HG02852 (cell line): ENCODE measurements around the gene GSTM3.

Experiments used
- ATAC-seq: cut with Tn5 transposase; IDR thresholded peaks from one replicate; pipeline ENCODE4 v1.9.1; 2021; ENCODE audit warnings: mild to moderate bottlenecking, moderate library complexity; ENCODE audit not compliant: unreplicated experiment

Gene GSTM3

DNA sequence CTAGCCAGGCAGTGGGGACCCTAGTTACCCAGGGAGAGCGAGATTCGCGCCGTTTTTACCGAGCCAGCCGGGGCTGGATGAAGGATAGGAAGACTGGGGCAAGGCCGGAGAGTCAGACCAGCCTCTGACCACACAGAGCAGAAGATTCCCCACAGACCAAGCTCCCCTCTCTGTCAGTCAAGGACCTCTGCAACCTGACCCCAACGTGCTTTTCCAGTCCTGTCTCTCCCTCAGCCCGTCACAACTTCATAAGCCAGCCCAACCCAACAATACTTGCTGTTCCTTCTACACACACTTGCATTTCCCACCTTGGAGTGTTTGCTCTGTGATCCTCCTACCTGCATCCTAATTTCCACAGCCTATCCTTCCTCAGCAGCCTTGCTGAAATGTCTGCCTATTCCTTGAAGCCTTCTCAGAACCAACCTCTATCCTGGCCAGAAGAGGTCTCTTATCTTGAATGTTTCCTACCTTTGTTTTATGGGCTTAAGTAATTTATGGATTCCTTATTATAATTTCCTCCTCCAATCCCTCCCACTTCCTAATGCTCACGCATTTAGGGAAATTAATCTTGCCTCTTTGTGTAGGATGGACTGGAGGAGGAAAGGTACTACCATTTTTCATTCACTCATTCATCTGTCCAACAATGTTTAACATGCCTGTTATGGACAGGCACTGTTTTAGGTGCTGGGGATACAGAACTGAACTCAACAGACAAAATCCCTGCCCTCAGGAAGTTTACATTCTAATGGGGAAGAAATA lies at the start of gene GSTM3:
Gene GSTM3, minus strand, starts transcription at position 424 of the 759 bp plus-strand sequence. CDS start 751 bp downstream, outside the sequence.
- ATAC-seq = no peak

DNA sequence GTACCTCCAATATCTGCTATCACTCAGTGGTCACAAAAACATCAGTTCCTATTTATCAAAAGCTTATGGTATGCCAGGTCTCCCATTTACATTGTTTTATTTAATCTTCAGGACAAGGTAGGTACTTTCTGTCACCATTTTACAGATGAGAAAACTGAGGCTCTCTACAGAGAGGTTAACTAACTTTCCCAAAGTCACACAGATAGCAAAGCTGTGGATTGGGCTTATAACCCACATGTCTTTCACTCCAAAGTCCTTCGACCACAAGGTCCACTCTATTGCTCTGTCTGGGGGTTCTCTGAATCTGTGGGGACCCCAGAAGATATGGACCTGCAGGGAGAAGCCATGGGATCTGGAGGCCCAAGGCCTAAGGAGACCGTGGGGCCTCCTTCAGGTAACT lies 49.5 kb upstream of the GSTM3 start:
- ATAC-seq = no peak

DNA sequence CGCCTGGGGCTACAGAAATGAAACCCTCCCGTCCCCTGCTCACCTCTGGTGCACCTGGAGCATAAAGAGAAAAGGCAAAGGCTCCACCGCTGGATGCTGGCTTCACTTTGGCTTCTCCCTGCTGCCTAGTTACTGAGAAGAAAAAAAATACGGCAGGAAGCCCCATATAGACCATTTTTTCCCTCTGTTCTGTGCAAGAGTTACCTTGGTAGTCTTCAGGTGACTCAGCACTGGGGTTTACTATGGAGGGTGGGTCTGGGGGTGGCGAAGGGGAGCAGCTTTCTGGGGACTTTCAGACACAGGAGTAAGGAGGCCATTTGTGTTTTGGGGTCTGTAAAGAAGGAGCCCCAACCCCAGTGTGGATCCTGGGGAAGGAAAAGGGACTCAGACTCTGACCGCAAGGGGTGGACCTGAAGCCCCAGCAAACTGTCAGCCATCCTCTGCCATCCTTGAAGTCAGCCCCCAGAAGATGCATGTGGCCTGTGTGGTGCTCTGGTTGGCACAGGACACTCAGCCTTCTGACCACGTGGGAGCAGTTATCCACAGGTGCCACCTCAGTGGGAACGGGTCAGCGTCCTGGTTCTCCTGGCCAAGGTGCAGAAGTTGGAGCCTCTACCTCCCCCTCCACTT lies 48.8 kb upstream of the GSTM3 start:
- no peak for ATAC-seq

DNA sequence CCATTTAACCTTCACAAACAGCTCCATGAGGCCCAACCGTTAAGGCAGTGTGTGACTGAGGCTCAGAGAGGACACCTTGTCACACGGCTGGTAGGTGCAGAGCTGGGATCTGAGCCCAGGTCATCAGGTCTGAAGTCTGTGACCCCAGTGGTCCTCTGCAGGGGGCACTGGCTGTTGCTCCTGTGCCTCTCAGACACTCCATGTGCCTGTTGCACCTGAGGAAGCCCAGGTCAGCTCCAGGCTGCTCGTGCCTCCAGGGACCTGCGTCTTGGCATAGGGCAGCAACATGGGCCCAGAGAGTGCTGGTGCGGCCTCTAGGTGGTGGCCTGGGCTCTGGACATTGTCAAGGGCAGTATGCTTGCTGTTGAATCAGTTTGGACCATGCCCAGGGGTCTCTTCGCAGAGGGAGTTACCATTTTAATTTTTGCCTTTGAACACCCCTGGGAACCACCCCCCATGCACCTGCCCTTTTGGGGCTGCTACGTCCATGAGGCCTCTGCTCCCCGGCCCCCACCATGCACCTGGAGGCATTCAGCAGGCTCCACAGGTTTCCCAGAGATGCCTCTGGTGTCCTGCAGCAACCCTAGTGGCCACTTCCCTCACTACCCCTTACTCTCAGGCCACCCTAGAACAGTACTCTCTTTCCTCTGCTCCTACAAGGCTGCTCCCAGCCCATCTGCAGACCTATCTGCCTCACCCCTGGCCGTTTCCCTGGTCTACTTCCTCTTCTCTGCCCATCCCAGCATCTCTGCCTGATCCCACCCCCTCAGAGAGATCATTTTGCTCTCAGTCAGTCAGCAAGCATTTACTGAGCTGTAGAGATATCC lies 48.1 kb upstream of the GSTM3 start:
- ATAC-seq = no peak

DNA sequence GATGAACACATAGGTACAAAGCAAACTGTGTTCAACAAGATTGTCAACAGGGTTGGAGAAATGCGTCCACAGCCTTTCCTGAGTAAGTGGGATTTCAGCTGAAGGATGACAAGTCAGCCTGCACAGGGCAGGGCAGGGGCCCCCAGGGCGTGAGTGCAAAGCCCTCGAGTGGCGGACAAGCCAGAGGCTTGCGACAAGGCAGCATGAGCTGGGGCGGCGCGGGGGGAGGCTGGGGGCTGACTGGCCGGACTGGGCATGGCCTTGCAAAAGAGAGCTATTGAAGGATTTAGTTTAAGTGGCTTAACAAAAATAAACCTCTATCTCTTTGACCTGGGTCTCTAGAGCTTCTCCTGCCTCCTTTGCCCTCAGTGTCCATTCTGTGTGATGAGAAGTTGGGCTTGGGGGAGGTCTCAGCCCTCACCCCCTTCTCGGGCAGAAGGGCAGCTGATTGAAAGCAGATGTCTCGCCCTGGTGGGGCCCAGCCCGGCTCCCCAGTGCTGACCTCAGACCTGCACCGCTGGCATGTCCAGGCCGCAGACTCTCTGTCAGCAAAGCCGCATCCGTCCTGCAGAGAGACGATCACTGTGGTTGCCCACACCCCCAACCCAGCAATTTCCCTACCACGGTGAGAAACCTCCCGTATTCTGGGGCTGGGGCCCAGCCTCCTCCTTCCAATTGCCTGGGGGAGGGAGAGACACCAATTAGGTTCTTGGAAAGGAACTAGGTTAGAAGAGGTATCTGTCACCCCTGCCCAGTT lies 47.2 kb upstream of the GSTM3 start:
- no peak for ATAC-seq

DNA sequence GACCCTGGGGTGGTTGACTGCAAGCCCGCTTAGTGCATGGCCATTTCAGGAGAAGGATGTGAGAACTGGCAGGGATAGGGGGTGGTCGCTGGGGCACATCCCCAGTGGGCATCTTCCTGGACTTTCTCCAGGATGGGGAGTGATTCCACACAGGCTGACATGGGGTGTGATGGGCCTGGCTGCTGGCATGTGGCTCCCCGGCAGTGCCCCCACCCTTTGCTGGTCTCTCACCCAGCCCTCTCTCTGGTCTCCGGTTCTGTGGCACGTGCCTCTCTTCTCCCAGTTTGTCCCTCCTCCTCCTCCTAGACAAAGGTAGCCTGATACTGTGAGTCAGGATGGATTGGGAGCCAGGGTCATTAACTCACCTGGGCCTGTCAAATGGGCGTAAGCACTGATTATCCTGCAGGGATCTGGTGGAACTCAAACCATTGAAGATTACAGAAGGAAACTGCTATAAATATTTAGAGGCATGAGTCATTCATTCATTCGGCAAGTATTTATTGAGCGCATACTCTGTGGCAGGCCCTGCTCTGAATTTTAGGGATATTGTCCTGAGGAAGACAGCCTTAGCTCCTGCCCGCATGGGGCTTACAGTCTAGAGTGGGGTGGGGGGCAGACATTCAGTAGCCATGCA lies 46.5 kb upstream of the GSTM3 start:
- no peak for ATAC-seq

DNA sequence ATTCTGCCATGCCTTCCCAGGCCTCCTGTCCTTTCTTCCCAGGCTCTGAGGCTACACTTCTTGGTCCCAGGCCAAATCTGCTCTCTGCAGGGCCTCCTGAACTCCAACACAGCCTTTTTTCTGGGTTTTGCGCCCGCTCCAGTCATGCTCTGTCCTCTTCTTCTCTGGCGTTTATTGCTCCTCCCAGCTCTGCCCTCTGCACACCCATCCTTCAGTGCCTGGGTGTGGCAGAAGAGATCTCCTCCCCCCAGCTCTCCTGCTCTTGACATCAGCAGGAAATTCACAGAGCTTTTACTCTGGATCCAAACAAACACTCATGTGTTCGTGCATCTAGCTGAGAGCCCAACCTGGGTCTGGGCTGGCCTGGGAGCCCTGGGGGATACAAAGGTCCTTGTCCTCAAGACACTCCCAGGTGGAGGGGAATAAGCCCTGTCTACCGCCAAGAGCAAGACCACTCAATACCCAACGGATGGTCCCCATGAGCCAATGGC lies 45.7 kb upstream of the GSTM3 start:
- ATAC-seq = no peak

DNA sequence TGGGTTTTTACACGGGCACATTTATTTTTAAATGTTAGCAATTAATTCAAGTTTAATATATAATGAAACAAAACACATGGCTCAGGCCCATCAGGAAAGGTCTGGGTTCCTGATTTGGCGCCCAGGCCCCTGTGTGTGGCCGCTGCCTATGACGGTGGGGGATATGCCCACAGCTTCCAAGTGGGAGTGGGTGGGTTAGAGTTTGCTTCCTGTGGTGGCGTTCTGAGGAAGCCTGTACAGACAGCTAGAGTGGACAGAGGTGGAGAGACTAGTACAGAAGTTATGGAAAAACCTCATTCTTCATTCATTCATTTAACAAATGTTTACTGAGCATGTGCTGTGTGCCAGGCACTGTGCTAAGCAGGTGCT lies 45.3 kb upstream of the GSTM3 start:
- no peak for ATAC-seq

DNA sequence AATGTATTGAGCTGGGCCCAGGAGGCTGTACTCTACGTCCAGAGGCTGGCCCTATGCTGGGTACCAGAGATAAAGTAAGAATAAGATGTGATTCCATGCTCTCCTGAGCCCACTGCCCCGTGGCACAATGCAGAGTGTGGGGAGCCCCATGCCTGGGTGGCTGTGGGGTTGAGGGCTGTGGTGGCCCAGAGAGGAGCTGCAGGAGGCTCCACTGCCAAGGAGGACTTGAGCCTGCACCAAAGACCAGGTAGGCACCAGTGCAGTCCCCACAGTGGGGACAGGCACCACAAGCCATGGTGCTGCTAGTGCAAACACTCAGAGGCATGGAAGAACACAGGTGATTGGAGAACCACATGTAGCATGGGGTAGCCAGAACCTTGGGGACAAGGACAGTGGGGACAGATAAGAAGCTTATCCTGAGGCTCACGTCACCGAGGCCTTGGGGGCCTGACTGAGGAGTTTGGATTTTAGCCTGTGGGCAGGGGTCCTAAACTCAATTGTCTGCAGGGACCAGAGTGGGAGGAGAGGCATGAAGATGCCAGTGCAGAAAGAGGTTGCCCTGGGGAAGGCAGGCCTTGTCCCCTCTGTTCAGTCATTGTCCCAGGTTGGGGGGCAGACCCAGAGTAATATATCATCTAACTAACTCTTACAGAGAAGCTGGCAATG lies 44.7 kb upstream of the GSTM3 start:
- ATAC-seq = no peak

DNA sequence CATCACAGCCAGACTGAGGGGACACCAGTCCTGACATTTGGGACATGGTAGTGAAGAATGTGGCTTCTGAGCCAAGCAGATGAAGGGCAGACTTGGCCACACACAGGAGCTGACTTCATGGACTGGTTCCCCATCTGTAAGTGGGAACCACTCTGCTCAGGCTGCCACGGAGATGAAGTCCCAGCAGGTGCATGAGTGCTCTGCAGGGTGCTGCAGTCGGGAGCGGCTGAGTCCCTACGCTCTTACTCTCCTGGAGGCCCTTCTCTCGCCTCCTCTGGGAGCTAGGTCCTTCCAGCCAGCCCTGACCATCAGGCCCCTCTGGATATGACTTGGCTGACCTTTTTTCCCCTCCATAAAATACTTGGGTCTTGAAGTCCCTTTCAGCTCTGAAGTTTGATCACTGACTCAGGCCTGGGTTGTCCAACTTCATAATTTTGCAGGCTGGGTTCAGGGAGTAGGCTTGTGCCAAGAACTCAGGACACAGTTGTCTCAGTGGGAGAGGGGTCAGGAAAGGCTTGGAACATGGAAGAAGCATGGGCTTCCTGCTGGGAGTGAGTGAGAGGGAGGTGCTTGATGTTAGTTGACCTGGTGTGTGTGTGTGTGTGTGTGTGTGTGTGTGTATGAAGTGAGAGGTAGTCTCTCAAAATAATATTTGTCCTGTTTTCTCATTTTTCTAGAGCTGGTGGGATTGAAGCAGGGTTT lies 43.9 kb upstream of the GSTM3 start:
- no peak for ATAC-seq

DNA sequence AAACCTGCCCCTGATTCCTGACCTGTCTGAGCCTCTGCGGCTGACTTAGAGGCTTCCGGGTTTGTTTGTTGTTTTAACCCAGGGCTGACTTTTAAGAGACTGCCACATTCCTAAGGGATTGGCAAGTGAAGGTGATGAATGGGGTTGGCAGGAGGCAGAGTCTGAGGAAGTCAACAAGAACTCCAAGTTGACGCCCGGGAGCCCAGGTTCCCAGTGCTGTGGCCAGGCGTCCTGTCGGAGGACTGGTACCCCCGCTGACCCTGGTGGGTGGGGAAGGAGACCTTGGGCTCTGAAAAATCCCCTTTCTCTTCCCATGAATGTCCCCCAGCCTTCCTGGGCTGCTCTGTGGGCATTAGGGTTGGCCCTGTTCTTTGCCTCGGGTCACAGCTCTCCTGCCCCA lies 42.6 kb upstream of the GSTM3 start:
- no peak for ATAC-seq

DNA sequence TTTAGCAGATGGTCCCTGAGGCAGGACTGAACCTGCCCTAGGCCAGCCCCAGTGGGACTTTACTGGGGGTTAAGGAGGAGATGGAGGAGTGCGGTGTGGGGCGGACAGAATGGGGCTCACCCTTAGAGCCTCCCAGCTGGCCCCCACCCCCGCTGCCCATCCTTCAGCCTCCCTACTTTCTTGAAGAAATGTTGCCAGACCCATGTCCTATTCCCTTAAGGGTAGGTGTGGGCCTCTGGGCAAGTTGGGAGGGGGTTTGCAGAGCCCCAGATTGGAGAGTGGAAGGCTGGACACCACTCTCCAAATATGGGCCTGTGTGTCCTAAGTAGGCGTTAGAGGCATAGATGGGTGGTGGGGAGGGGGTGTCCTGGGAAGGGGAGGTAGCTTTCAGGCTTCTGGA lies 42.1 kb upstream of the GSTM3 start:
- no peak for ATAC-seq

DNA sequence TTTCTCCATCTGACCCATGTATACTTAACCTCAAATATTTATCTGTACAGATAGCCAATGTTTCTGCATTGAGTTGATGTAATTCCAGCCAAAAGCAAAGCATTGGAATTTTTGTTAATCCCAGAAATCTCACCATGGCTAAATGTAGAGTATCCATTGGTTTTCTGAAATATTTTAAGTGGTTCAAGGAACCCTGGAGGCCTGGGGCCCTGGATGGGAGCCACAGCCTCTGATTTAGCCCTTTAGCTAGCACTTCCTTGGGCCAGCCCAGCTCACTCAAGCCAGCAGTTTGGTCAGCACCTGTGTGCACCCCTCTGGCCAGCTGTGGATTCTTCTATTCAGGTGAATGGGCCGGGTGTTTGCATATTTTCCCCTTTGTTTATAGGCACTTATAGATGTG lies 41.7 kb upstream of the GSTM3 start:
- no peak for ATAC-seq

DNA sequence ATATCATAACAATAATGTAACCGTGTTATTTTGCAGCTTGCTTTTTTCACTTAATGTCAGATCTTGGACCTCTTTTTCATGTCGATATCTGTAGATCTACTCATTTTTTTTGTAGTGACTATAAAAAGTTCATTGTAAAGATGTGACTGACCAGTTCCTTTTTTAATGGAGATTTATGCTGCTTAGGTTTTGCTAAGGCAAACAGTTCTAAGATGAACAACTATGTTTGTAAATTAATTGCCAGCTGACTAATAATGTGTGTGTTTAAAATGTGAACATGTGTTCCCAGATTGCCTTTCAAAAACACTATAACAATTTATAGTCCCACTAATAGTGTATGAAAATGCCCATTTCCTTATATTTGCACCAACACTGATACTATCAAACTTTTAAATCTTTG lies 41.0 kb upstream of the GSTM3 start:
- ATAC-seq = no peak

DNA sequence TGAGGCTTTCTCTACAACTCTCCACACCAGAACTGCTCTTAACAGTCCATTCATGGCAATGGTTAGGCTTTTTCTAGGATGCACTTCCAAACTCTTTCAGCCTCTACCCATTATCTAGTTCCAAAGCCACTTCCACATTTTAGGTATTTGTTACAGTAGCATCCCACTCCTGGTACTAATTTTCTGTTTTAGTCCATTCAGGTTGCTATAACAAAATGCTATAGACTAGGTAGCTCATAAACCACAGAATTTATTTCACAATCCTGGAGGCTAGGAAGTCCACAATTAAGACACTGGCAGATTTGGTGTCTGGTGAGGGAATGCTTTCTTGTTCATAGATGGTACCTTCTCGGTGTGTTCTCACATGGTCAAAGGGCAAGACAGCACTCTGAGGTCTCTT lies 40.1 kb upstream of the GSTM3 start:
- ATAC-seq = no peak

DNA sequence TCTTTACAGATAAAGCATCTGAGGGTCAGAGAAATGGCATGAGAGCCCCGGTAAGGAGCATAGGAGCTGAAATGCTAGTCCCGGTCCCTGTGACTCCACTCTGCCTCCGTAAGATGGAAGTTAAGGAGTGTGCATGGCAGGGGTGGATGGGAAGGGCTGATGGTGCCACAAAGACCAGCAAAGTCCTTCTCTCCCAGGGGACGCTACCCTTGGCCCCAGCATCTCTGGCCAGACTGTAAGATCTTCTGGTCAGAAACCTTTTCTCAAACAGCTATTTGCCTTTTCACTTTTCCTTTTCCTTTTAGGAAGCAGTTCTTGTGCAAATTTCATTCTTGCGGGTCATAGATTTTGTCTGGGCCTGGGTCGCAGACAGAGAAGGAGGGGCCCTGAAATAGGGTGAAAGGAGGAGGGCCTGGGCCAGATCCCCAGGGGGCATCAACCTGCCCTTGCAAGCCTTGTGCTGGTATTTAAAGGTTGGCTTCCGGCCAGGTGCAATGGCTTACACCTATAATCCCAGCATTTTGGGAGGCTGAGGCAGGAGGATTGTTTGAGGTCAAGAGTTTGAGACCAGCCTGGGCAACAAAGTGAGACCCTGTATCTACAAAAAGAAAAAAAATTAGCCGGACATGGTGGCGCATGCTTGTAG lies 37.3 kb upstream of the GSTM3 start:
- no peak for ATAC-seq

DNA sequence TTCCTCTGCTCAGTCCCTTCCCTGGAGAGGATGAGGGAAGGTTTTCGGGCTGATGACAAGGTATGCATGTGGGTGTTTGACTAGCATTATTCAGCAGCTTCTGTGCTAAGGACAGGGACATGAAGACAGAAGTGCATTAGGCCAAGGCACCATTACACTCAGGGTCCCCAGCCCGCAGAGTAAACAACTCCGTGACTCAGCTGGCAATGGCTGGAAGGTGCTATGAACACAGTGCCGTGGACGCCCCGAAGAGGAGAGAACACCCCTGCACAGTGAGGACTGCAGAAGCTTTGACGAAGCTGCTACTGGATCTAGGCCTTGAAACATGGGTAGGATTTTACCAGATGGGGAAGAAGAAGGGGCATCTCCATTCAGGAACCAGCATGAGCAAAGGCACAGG lies 36.6 kb upstream of the GSTM3 start:
- no peak for ATAC-seq

DNA sequence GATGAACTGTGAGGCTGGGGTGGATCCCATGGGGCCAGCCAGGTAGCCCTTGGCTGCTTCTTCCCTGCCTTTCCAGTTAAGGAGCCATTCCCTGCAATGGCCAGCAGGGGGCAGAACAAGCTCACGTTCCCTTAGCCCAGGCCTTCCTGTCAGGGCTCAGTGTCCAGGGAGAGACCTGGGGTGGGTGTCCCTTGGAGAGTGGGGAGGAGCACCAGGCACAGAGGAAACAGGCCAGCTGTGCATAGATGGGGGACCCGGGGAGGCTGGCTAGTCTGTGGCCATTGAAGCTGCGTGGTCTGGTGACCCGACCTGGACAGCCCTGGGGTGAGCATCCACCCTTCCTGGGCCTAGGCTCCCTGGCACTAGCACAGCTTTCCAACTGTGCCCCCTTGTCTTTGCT lies 36.1 kb upstream of the GSTM3 start:
- peak; percentile 50 for ATAC-seq
